Erythroblast (primary cell): ENCODE data around the gene CFAP97.

Source experiments
- GATA1 ChIP-seq: IDR thresholded peaks from 2 replicates; pipeline ENCODE4 v1.6.1; 2011; ENCODE audit warnings: low read depth, mild to moderate bottlenecking, control low read depth, low read length, moderate library complexity
- POLR2A ChIP-seq: IDR thresholded peaks from 2 replicates; pipeline ENCODE4 v1.6.1; 2011; ENCODE audit warnings: mild to moderate bottlenecking, low read length

DNA sequence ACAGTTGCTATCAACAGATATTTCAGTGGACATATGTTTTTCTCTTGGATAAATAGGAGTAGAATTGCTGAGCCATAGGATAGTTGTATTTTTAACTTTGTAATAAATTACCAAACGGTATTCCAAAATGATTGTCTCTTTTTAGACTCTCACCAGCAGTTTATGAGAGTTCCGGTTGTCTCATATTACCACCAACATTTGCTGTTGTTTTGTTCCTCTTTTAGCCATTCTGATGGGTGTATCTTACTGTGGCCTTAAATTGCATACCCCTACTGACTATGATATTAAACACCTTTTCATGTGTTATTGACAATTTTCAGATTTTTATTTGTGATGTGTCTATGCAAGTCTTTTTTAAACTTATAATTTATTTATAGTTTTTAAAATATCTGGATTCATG, 45.3 kb upstream of the CFAP97 start:
- TF ChIP-seq POLR2A (no peak), GATA1 (no peak)
